OCI-LY1 (cell line): Measurements from ENCODE around the gene COLEC12.

Experiments used
- EZH2 ChIP-seq: fragments of 200-600 bp; sonication (generic), shearing (Covaris generic); IDR thresholded peaks from 2 replicates; pipeline ENCODE4 v1.8.0; 2017; ENCODE audit warnings: borderline replicate concordance, mixed run types, mild to moderate bottlenecking, antibody characterized with exemption, low read length, moderate library complexity, mixed read lengths
- TF ChIP-seq, protein P1 (sequence below): fragments of 200-600 bp; sonication (generic), shearing (Covaris generic); IDR thresholded peaks from 2 replicates; pipeline ENCODE4 v1.5.1; 2017; ENCODE audit warnings: mild to moderate bottlenecking, antibody characterized with exemption, low read length, moderate library complexity, mixed read lengths

GRCh38 chr18:459814-460593 is 40.5 kb downstream of the COLEC12 start:
- no peak for TF ChIP-seq EZH2
- TF ChIP-seq, protein P1, sequence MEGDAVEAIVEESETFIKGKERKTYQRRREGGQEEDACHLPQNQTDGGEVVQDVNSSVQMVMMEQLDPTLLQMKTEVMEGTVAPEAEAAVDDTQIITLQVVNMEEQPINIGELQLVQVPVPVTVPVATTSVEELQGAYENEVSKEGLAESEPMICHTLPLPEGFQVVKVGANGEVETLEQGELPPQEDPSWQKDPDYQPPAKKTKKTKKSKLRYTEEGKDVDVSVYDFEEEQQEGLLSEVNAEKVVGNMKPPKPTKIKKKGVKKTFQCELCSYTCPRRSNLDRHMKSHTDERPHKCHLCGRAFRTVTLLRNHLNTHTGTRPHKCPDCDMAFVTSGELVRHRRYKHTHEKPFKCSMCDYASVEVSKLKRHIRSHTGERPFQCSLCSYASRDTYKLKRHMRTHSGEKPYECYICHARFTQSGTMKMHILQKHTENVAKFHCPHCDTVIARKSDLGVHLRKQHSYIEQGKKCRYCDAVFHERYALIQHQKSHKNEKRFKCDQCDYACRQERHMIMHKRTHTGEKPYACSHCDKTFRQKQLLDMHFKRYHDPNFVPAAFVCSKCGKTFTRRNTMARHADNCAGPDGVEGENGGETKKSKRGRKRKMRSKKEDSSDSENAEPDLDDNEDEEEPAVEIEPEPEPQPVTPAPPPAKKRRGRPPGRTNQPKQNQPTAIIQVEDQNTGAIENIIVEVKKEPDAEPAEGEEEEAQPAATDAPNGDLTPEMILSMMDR: no peak
